ENCODE data around the gene MED20.

The MED20 gene

GRCh38 chr6:41901882-41902519 is 18.9 kb downstream of the MED20 start:
- DNase-seq = peak; percentile 68

GRCh38 chr6:41900861-41901260 is 20.1 kb downstream of the MED20 start:
- no peak for DNase-seq

- no peak for DNase-seq
Observed at GRCh38 chr6:41896281-41896680, 24.7 kb downstream of the MED20 start.

- DNase-seq = peak; percentile 87
Observed at GRCh38 chr6:41895300-41896233, 25.4 kb downstream of the MED20 start, which contains the start of gene USP49. TSS of gene USP49 (minus strand) at chr6:41895375. CDS start at chr6:41806983, 88,392 bp downstream.

- DNase-seq = no peak
Observed at GRCh38 chr6:41894366-41895299, 26.3 kb downstream of the MED20 start.

GRCh38 chr6:41892921-41893564 is 27.9 kb downstream of the MED20 start:
- DNase-seq = no peak

GRCh38 chr6:41887331-41887751 is 33.6 kb downstream of the MED20 start:
- no peak for DNase-seq

GRCh38 chr6:41885930-41886329 is 35.0 kb downstream of the MED20 start:
- no peak for DNase-seq

GRCh38 chr6:41884957-41885356 is 36.0 kb downstream of the MED20 start:
- no peak for DNase-seq

- no peak for DNase-seq
Observed at GRCh38 chr6:41881506-41881905, 39.4 kb downstream of the MED20 start.

GRCh38 chr6:41878961-41879405 is 42.0 kb downstream of the MED20 start:
- DNase-seq = no peak

GRCh38 chr6:41878246-41878645 is 42.7 kb downstream of the MED20 start:
- no peak for DNase-seq

GRCh38 chr6:41877051-41877680 is 43.8 kb downstream of the MED20 start:
- no peak for DNase-seq

GRCh38 chr6:41874741-41875140 is 46.2 kb downstream of the MED20 start:
- DNase-seq = no peak

- DNase-seq = no peak
Observed at GRCh38 chr6:41872147-41872546, 48.8 kb downstream of the MED20 start.

- no peak for DNase-seq
Observed at GRCh38 chr6:41871691-41872090, 49.2 kb downstream of the MED20 start.

- DNase-seq = no peak
Observed at GRCh38 chr6:41859356-41859755, 61.6 kb downstream of the MED20 start.

GRCh38 chr6:41858703-41859102 is 62.2 kb downstream of the MED20 start:
- no peak for DNase-seq

All from CD4-positive, alpha-beta T cell treated with Interleukin-15 for 1 hour (primary cell).